Right lobe of liver (tissue), 4 donors: ENCODE measurements around the gene CEP250.

Source experiments
- POLR2A ChIP-seq: fragments of 450-650 bp; IDR thresholded peaks from one replicate; pipeline ENCODE4 v1.6.1; 2017; ENCODE audit warnings: antibody characterized with exemption, mild to moderate bottlenecking
- TF ChIP-seq, protein P1 (sequence below), 4 donors: fragments of 200-600 bp in 3 of 4; fragments of 450-650 bp in 1 of 4; IDR thresholded peaks; one replicate each; pipeline versions ENCODE4 v1.5.1 to v1.8.0; 2016 to 2022; ENCODE audit warnings: antibody characterized with exemption in 4 of 4, mild to moderate bottlenecking in 2 of 4
- donor health status: DM: no; HTN: no; CAD: no.
- donor health status: DM: no; HTN: no; CAD: no.
- donor health status: DM: no; HTN: yes; CAD: no.

DNA sequence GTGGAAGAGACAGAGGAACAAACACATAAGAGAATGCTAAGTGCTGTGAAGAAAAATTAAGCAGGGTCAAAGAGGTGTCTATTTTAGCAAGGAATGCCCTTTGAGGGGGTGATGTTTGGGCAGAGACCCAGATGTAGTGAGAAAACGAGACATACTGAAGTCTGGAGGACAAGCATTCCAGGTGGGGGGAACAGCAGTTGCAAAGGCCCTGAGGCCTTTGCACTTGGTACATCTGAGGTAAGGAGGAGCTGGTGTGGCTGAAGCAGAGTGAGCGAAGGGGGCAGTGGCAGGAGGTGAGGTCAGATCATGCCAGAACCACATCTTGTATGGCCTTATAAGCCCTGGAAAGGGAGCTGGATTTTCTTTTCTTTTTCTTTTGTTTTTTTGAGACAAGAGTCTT, 11.2 kb upstream of the CEP250 start:
- TF ChIP-seq, protein P1, sequence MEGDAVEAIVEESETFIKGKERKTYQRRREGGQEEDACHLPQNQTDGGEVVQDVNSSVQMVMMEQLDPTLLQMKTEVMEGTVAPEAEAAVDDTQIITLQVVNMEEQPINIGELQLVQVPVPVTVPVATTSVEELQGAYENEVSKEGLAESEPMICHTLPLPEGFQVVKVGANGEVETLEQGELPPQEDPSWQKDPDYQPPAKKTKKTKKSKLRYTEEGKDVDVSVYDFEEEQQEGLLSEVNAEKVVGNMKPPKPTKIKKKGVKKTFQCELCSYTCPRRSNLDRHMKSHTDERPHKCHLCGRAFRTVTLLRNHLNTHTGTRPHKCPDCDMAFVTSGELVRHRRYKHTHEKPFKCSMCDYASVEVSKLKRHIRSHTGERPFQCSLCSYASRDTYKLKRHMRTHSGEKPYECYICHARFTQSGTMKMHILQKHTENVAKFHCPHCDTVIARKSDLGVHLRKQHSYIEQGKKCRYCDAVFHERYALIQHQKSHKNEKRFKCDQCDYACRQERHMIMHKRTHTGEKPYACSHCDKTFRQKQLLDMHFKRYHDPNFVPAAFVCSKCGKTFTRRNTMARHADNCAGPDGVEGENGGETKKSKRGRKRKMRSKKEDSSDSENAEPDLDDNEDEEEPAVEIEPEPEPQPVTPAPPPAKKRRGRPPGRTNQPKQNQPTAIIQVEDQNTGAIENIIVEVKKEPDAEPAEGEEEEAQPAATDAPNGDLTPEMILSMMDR (IDR thresholded peaks at IDR 0.05): no peak
- no peak for TF ChIP-seq POLR2A
